GM18951 (cell line): ENCODE measurements around the gene RGL2.
"Not testable (repeated sequence)": the region's sequence is repeated elsewhere in the genome, so short reads cannot be mapped to it uniquely, and the experiment has no call there.

Source experiments
- POLR2A ChIP-seq: IDR thresholded peaks from 4 replicates; pipeline ENCODE4 v1.6.1; 2011; ENCODE audit warnings: mild to moderate bottlenecking; ENCODE audit not compliant: insufficient read length, insufficient read depth; ENCODE audit errors: extremely low read depth
- in situ Hi-C: fragments of 300-500 bp; cut with MboI; formaldehyde crosslinking; loops from one replicate; pipeline ENCODE4 v1.12.0; 2022; ENCODE audit warnings: low sequenced_read_pairs, mixed read lengths, inconsistent platforms; ENCODE audit not compliant: unreplicated experiment

Gene RGL2

DNA sequence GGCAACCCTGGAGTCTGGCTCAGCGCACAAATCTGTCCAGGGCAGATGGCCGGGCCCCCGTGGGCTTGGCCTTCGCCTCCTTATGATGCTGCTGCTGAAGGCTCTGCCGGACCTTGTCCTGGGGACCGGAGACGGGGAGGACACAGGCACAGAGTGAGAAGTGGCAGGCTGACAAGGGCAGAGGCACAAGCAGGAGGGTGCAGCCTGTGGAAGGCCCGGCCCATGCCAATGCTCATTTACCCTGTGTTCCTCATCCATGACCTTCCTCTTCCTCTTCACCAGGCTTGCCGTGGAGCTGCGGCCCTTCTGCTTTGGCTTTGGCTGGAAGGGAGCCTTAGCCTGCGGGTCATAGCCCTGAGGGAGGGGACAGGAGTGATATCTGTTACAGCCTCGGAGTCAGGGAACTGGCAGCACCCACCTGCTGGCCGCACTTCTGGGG lies 19.5 kb downstream of the RGL2 start:
- no peak for TF ChIP-seq POLR2A
- in situ Hi-C loops: no loop called here

DNA sequence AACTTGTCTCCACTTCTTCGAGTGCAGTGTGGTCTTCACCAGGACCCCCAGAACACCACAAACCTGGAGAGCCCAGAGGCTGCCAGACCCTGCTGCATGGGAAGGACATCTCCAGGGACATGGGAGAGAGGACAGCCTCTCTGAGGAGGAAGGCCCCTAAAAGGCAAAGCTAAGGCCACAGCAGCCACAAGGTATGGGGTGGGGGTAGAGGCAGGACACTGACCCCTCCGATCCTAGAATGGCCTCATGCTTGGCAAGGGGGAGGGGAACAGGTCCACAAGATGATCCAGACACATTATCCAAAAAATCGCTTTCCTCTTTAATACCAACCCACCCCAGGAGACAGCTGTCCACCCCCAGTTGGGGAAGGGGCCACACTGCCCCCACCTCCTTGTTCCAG lies 19.9 kb downstream of the RGL2 start:
- no peak for TF ChIP-seq POLR2A
- in situ Hi-C loops: no loop called here

DNA sequence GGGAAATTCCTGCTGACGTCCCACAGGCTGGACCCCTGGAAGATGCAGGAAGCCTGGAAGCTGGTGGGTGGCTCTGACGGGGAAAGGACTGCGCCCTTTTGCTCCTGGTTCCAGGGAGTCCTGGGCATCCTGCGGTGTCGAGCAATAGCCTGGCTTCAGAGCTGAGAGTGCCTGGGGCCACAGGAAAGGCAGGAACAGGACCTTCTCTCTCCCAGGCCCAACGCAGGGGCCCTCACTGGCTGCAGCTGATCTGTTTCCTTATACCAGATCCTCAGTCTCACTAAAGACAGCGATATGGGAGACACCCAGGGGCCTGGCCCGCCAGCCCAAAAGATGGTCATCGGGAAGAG lies 20.4 kb downstream of the RGL2 start:
- in situ Hi-C loops: no loop called here
- no peak for TF ChIP-seq POLR2A

DNA sequence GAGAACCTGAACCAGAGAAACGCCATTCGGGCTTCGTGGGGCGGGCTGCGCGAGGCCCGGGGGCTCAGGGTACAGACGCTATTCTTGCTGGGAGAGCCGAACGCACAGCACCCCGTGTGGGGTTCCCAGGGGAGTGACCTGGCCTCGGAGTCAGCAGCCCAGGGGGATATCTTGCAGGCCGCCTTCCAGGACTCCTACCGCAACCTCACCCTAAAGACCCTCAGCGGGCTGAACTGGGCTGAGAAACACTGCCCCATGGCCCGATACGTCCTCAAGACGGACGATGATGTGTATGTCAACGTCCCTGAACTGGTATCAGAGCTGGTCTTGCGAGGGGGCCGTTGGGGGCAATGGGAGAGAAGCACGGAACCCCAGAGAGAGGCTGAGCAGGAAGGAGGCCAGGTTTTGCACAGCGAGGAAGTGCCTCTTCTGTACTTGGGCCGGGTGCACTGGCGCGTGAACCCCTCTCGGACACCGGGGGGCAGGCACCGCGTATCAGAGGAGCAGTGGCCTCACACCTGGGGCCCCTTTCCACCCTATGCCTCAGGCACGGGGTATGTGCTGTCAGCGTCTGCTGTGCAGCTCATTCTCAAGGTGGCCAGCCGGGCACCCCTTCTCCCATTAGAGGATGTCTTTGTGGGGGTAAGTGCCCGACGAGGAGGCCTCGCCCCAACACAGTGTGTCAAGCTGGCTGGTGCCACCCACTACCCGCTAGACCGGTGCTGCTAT lies 20.9 kb downstream of the RGL2 start:
- in situ Hi-C loops: no loop called here

DNA sequence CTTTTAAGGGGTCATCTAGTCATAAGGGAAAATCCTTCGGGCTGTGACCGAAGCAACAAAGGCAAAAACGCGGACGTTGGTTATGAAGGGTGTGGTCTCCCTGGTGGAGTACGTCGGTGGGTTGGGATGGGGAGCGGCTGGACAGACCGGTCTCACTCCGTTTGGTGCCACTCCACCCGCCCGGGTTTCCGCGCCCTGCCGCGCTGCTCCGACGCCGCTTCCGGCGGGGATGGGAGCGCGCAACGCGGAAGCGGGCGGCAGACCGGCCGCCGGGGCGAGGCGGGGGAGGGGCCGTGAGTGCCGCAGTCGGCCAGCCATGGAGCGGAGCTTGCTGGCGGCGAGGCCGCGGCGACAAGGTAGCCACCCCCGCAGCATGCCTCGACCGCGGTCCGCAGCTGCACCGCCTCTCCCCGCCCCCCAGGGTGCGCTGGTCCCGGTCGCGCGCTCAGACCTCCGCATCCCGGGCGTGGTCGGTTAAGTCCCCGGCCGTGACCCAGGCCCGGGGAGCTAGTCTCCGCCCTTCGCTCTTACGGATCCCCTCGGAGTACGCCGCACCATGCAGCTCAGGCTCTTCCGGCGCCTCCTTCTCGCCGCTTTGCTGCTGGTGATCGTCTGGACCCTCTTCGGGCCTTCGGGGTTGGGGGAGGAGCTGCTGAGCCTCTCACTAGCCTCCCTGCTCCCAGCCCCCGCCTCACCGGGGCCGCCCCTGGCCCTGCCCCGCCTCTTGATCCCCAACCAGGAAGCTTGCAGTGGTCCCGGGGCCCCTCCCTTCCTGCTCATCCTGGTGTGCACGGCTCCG lies 21.7 kb downstream of the RGL2 start, which contains the start of gene B3GALT4:
Gene B3GALT4 (plus strand): TSS at position 260 of the 799 bp plus-strand sequence. CDS start 297 bp downstream, at position 557.
- TF ChIP-seq POLR2A: peak; percentile 81
- in situ Hi-C loops: no loop called here

More for the DNA sequence above, 20.9 kb downstream of the RGL2 start:
- TF ChIP-seq POLR2A: peak; percentile 20

DNA sequence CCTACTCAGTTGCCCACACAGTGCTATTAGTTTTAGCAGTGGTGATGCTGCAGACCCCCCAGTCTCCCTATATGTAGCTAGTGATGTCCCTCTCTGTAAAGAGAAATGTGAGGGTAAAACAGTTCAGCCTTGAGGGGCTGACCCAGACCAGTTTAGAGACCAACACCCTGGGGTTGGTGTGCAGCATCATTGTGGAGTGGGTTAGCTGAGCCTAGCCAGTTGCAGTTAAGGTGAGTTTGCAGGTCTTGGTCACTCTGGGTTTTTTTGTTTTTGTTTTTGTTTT lies 22.2 kb downstream of the RGL2 start:
- no peak for TF ChIP-seq POLR2A
- in situ Hi-C loops: no loop called here

DNA sequence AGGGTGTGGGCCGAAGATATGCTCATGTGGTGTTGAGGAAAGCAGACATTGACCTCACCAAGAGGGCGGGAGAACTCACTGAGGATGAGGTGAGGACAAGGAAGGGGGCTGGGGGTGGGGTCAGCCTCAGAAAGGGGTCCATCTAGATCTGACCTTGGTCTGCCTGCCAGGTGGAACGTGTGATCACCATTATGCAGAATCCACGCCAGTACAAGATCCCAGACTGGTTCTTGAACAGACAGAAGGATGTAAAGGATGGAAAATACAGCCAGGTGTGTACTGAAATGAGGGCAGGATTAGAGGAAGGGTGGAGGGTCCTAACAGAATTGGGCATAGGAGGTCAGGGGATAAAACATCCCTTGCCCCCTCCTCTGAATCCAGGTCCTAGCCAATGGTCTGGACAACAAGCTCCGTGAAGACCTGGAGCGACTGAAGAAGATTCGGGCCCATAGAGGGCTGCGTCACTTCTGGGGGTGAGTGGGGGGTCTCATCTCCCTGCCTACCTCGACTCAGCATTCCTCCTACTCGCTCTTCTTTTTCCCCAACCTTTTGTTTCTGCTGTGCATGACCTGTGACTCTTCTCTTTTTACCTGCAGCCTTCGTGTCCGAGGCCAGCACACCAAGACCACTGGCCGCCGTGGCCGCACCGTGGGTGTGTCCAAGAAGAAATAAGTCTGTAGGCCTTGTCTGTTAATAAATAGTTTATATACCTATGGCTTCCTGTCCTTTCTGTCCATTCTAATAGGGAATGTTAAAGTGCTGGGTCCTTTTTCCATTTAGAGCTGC lies 22.8 kb downstream of the RGL2 start:
- in situ Hi-C loops: not testable (repeated sequence)
- TF ChIP-seq POLR2A: peak; percentile 10

DNA sequence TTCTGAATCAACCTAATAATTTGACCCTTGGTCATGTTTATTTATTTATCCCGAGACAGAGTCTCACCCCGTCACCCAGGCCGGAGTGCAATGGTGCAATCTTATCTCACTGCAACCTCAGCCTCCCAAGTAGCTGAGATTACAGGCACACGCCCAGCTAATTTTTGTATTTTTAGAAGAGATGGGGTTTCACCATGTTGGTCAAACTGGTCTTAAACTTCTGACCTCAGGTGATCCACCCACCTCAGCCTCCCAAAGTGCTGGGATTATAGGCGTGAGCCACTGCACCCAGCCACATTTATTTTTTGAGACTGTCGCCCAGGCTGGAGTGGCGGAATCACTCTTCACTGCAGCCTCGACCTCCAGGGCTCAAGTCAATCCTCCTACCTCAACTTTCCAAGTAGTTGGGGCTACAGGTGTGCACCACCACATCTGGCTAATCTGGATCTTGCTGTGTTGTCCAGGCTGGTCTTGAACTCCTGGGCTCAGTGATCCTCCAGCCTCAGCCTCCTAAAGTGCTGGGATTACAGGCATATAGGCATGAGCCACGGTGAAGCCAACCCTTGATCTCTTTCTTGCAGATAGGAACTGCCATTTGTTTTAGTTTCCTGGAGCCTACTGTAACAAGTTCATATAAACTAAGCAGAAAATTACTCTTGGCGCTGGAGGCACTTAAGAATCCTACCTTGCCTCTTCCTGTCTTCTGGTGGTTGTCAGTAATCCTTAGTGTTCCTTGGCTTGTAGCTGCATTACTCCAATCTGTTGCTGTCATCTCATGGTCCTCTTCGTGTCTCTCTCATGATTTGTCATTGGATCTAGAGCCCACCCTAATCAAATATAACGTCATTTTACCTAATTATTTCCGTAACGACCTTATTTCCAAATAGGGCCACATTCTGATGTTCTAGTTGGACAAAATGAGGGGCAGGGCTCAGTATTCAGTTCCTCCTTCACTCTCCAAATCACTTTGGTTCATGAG lies 24.5 kb downstream of the RGL2 start:
- TF ChIP-seq POLR2A: peak; percentile 39
- in situ Hi-C loops: no loop called here

DNA sequence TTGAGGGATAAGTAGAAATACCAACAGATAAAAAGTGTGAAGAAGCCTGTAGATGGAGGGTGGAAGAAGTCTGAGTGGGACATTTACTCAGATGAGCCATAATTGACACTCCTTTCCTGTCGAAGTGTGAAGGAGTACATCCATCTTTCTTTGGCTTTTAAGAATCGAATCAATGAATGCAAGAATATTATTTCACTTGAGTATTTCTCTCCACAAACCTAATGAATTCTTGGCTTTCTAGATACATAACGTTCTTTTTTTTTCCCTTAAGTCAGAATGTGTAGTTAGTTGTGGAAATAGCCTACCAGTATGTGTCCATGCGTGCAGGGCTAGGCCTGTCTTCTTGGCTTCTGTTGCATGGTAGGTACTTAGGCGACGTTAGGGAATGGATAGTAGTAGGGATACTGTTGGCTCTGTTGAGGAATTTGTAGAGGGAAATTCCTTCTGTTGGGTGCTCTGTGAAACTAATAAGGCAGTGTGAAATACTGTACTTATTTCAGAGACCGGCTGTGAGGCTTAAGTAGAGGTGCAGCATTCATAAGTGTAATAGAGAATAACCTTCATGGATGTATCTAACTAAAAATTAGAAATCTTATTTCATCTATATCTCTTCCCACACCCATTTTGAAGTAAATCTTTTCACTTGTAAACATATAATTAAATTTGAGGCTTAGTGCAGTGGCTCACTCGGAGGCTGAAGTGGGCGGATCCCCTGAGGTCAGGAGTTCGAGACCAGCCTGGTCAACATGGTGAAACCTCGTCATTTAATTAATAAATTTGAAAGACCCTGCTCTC lies 25.4 kb downstream of the RGL2 start:
- in situ Hi-C loops: no loop called here
- TF ChIP-seq POLR2A: no peak

DNA sequence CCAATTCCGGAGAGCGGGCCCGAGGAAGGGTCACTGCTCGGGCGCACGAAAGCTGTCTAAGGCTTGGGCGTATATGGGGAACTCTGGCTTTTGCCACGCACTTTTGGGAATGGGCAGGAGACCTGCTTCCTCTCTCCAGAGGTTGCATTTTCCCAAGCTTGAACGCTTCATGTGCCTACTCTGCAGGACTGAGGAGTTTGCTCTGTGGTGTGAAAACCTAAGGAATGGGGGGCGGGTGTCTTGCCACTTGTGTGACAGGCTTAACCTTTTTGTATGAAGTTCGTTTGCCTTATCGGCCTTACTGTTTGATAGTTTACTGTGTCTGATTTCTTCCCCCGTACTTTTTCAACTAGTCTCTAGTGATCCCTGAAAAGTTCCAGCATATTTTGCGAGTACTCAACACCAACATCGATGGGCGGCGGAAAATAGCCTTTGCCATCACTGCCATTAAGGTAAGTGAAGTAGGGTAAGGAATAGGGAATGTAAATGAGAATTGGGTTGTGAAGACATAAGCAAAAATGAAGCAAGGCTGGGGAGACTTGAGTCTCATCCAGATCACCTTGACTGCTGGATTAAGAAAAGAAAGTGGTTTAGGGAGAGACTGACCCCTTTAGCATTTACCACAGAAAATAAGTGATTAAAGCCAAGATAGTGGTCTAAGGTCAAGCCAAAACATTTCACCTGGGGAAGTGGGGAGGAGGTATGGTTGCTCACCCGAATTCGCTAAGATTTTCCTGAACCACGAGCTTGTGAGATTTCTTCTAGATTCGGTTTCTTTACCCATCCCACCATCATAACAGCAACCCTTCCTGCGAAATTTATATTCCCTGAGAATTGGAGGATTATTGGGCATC lies 26.2 kb downstream of the RGL2 start:
- in situ Hi-C loops: no loop called here
- no peak for TF ChIP-seq POLR2A
